Left colon (tissue), 2 donors: ENCODE data around the gene TARBP1. TPM values are rescaled to one million over a fixed set of nuclear protein-coding genes. Genes with fewer than 3 reads are reported as not detected.
"Not testable (repeated sequence)": the region's sequence is repeated elsewhere in the genome, so short reads cannot be mapped to it uniquely, and the experiment has no call there.

Experiments
- ATAC-seq: fragments of 200-7000 bp; cut with Tn5 transposase; one replicate; pipeline ENCODE4 v1.9.1; 2020; ENCODE audit warnings: mild to moderate bottlenecking, moderate library complexity
- DNase-seq, 2 donors: peaks; one replicate each; pipeline ENCODE4 v3.0.0-alpha.2; 2020
- intact Hi-C, 2 donors: fragments of 100-400 bp; cut with DNase I in 1 of 2; cut with micrococcal nuclease in 1 of 2; formaldehyde crosslinking; loops; one replicate each; pipeline versions ENCODE4 v1.11.2 to v1.14.0; 2022; cut with DNase I, micrococcal nuclease
- total RNA-seq, 2 donors: library from RNA; stranded (reverse); fragmentation: NEBNext Ultra II Directional; extraction: Animal tissue kit (Norgen Biotek cat#: 25700); gene quantifications; one replicate each; pipeline ENCODE4 v1.2.1, GENCODE V29; 2021
- donor health status: DM: no; HTN: no; CAD: no.
- donor health status: DM: yes; HTN: yes; CAD: no.

The TARBP1 gene
- total RNA-seq, 2 donors from 2014 or later, result 19.9 to 30.5 TPM

GRCh38 chr1:234375672-234376071, 103.3 kb downstream of the TARBP1 start:
- DNase-seq (no peak), ATAC-seq (no peak)
- intact Hi-C loops, result no loop called here

- no peak for DNase-seq
- peak; percentile 36 for ATAC-seq
- intact Hi-C loops, result no loop called here
Observed at GRCh38 chr1:234373959-234374254, 105.1 kb downstream of the TARBP1 start.

- peak; percentile 96 for ATAC-seq
- intact Hi-C loops, result no loop called here
- peak; percentile 92 for DNase-seq
Observed at GRCh38 chr1:234373064-234373958, 105.7 kb downstream of the TARBP1 start, which contains the start of gene COA6. Gene COA6 (plus strand): TSS chr1:234373456. CDS start chr1:234373467, 11 bp downstream.

GRCh38 chr1:234372011-234372757, 106.8 kb downstream of the TARBP1 start:
- intact Hi-C loops, result no loop called here
- DNase-seq (no peak), ATAC-seq (peak; percentile 13)

GRCh38 chr1:234371414-234371813, 107.6 kb downstream of the TARBP1 start:
- DNase-seq, result no peak
- intact Hi-C loops, result no loop called here
- no peak for ATAC-seq

GRCh38 chr1:234369784-234370183, 109.2 kb downstream of the TARBP1 start:
- no peak for ATAC-seq
- intact Hi-C loops, result no loop called here

GRCh38 chr1:234369033-234369430, 109.9 kb downstream of the TARBP1 start:
- intact Hi-C loops, result no loop called here
- ATAC-seq (no peak), DNase-seq (no peak)

More at GRCh38 chr1:234369784-234370183, 109.2 kb downstream of the TARBP1 start:
- DNase-seq, result no peak

- DNase-seq (no peak), ATAC-seq (no peak)
- intact Hi-C loops, result no loop called here
Observed at GRCh38 chr1:234368320-234369032, 110.5 kb downstream of the TARBP1 start.

- ATAC-seq (no peak), DNase-seq (no peak)
- intact Hi-C loops, result no loop called here
Observed at GRCh38 chr1:234362558-234362957, 116.4 kb downstream of the TARBP1 start.

- ATAC-seq, result no peak
- intact Hi-C loops, result no loop called here
Observed at GRCh38 chr1:234361102-234361603, 117.8 kb downstream of the TARBP1 start.

GRCh38 chr1:234357831-234358230, 121.1 kb downstream of the TARBP1 start:
- intact Hi-C loops, result no loop called here
- no peak for ATAC-seq

More at GRCh38 chr1:234361102-234361603, 117.8 kb downstream of the TARBP1 start:
- no peak for DNase-seq

GRCh38 chr1:234356615-234357269, 122.2 kb downstream of the TARBP1 start:
- intact Hi-C loops, result not testable (repeated sequence)
- peak; percentile 97 for ATAC-seq
- DNase-seq, result peak in 1 of 2 donors; percentile 66

More at GRCh38 chr1:234357831-234358230, 121.1 kb downstream of the TARBP1 start:
- no peak for DNase-seq

GRCh38 chr1:234355782-234356510, 123.0 kb downstream of the TARBP1 start:
- DNase-seq (no peak), ATAC-seq (no peak)
- intact Hi-C loops, result no loop called here

- DNase-seq (no peak), ATAC-seq (no peak)
- intact Hi-C loops, result no loop called here
Observed at GRCh38 chr1:234348964-234349363, 130.0 kb downstream of the TARBP1 start.

GRCh38 chr1:234345237-234345636, 133.7 kb downstream of the TARBP1 start:
- intact Hi-C loops, result no loop called here
- no peak for DNase-seq
- ATAC-seq, result no peak

- intact Hi-C loops, result no loop called here
- DNase-seq, result no peak
- no peak for ATAC-seq
Observed at GRCh38 chr1:234342774-234343173, 136.2 kb downstream of the TARBP1 start.
